Measurements from ENCODE around the gene PLLP.

DNA sequence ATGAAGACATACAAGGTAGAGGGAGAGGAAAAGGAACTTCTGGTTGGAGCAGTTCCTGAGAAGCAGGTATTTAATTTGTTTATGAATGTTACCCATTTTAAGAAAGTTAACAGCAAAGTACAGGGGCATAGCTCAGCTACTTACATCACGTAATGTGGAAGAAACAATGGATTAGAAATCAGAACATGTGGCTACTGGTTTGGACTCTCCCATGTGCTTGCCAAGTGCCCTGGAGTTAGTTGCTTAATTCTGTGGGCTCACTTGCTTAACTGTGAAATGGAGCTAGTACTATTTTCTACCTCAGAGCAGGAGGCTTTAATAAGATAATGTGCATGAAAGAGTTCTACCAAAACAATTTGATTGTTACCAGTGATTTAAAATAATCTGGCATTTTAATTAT lies 71.0 kb downstream of the PLLP start:
- no peak for TF ChIP-seq POLR2A (IDR thresholded peaks at IDR 0.05)
- TF ChIP-seq, protein P1, sequence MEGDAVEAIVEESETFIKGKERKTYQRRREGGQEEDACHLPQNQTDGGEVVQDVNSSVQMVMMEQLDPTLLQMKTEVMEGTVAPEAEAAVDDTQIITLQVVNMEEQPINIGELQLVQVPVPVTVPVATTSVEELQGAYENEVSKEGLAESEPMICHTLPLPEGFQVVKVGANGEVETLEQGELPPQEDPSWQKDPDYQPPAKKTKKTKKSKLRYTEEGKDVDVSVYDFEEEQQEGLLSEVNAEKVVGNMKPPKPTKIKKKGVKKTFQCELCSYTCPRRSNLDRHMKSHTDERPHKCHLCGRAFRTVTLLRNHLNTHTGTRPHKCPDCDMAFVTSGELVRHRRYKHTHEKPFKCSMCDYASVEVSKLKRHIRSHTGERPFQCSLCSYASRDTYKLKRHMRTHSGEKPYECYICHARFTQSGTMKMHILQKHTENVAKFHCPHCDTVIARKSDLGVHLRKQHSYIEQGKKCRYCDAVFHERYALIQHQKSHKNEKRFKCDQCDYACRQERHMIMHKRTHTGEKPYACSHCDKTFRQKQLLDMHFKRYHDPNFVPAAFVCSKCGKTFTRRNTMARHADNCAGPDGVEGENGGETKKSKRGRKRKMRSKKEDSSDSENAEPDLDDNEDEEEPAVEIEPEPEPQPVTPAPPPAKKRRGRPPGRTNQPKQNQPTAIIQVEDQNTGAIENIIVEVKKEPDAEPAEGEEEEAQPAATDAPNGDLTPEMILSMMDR (IDR thresholded peaks at IDR 0.05) = no peak

Data from prostate gland (tissue), 2 donors.